GM10248 (cell line): ENCODE data around the gene ASPSCR1.

Source experiments
- CTCF ChIA-PET: fragments of 300-600 bp; sonication (Branson Sonifier 250); formaldehyde crosslinking; extraction: SDS; loops from one replicate; lab custom pipeline; 2021; ENCODE audit warnings: antibody characterized with exemption; lab: Yijun Ruan, JAX
- POLR2A ChIA-PET: fragments of 350-650 bp; sonication (Branson Sonifier 250); formaldehyde crosslinking; extraction: SDS; loops from one replicate; lab custom pipeline; 2020; ENCODE audit warnings: antibody characterized with exemption; lab: Yijun Ruan, JAX
- DNase-seq: peaks from one replicate; pipeline ENCODE4 v3.0.0; 2012; ENCODE audit errors: extremely low spot score
- TF ChIP-seq, protein P1 (sequence below): IDR thresholded peaks from 2 replicates; pipeline ENCODE4 v1.5.1; 2012; ENCODE audit warnings: mild to moderate bottlenecking, low read depth; ENCODE audit errors: extremely low read depth, missing control alignments, control extremely low read depth

The ASPSCR1 gene

DNA sequence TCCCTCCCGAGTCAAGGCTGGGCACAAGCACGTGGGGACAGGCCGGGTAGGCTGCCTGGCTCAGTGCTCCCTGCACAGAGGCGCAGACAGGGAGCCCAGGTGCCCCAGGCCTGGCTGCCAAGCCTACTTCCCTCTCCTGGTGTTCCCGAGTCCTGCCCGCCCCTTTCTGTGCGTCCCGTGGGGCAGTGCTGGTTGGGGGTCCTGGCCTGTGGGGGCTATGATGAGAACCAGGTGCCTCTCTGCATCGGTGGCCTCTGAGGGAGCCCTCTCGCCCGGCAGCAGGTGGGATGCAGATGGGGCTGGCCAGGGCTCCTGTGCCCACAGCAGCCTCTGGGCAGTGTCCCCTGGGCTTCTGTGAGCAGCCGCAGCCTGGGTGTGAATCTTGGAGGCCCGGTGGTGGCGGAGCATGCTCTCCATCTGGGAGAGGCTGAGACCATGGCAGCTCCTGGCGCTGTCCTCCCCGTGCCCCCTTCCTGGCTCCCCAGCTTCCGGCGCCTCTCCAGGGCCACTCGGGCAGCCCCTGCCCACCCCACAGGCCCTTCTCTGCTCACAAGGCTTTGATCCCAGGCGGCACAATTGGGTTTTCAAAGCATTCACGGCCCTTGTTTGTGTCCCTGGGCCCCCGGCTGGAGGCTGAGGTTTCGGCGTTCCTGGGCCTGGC lies 38.0 kb downstream of the ASPSCR1 start:
- TF ChIP-seq, protein P1, sequence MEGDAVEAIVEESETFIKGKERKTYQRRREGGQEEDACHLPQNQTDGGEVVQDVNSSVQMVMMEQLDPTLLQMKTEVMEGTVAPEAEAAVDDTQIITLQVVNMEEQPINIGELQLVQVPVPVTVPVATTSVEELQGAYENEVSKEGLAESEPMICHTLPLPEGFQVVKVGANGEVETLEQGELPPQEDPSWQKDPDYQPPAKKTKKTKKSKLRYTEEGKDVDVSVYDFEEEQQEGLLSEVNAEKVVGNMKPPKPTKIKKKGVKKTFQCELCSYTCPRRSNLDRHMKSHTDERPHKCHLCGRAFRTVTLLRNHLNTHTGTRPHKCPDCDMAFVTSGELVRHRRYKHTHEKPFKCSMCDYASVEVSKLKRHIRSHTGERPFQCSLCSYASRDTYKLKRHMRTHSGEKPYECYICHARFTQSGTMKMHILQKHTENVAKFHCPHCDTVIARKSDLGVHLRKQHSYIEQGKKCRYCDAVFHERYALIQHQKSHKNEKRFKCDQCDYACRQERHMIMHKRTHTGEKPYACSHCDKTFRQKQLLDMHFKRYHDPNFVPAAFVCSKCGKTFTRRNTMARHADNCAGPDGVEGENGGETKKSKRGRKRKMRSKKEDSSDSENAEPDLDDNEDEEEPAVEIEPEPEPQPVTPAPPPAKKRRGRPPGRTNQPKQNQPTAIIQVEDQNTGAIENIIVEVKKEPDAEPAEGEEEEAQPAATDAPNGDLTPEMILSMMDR: no peak
- ChIA-PET CTCF (interaction anchor here (0.8 to 10.6 kb wide), 3 partner anchors 22 to 55 kb away, joined by 4 to 106 read pairs (median 5); partner anchors contain the start of genes DCXR and NOTUM), POLR2A (interaction anchor here (0.5 kb wide), 1 partner anchor 269 kb away, joined by 3 read pairs; no protein-coding TSS in a partner anchor)
- DNase-seq: no peak

DNA sequence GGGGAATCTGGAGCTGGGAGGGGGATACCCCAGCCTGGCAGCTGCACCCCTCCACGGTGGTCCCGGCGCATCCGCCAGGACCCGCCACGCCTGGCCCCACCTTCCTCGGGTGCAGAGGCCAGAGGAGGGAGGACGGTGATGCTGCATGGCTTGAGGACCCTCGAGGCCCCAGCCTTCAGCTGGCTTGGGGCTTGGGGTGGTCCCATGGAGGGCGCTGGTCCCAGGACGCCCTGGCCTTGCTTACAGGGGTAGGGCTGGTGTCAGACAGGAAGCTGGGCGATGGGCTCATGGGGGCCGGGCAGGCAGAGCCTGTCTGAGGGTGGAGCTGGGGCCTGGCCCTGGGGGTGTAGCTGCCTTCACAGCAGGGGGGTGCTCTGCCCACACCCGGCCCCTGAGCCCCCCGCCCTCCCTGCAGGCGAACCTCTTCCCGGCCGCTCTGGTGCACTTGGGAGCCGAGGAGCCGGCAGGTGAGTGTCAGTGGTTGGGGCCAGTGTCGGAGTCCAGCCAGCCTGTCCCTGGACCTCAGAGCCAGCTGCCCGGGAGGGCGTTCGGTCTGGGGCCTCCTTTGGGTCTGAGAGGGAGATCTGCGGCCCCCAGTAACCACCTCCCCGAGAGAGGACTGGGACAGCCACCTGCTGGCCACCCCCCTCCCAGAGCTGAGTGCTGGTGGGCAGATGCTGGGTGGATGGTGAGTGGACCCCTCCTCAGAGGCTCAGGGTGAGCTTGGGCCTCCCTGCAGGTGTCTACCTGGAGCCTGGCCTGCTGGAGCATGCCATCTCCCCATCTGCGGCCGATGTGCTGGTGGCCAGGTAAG lies 38.8 kb downstream of the ASPSCR1 start:
- CTCF ChIA-PET: interaction anchor here (1.0 to 10.6 kb wide), 4 partner anchors 21 to 62 kb away, joined by 3 to 106 read pairs (median 4); partner anchors contain the start of genes DCXR and NOTUM
- TF ChIP-seq, protein P1: no peak
- DNase-seq: no peak
- POLR2A ChIA-PET: no interaction called here

DNA sequence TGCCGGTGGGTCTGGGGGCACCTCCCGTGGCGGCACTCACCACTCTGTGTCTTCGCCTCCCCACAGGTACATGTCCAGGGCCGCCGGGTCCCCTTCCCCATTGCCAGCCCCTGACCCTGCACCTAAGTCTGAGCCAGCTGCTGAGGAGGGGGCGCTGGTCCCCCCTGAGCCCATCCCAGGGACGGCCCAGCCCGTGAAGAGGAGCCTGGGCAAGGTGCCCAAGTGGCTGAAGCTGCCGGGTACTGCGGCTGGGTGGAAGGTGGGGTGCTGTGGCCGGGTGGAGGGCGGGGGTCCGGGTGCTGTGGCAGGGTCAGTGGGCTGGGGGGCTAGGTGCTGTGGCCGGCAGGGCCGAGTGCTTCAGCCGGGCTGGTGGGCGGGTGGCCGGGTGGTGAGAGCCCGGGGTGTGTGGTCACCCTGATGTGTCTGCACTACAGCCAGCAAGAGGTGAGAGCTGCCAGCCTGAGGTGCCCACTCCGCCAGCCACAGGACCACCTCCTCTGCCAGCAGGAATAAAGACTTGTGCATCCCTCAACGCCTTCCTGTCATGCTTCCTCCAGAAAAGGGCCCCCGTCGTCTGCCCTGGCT lies 39.5 kb downstream of the ASPSCR1 start:
- ChIA-PET POLR2A (interaction anchor here (1.0 kb wide), 1 partner anchor 21 kb away, joined by 3 read pairs; the partner anchor contains the start of gene DCXR), CTCF (interaction anchor here (1.0 to 10.6 kb wide), 4 partner anchors 21 to 62 kb away, joined by 3 to 106 read pairs (median 4); partner anchors contain the start of genes DCXR and NOTUM)
- no peak for DNase-seq
- TF ChIP-seq, protein P1: no peak

DNA sequence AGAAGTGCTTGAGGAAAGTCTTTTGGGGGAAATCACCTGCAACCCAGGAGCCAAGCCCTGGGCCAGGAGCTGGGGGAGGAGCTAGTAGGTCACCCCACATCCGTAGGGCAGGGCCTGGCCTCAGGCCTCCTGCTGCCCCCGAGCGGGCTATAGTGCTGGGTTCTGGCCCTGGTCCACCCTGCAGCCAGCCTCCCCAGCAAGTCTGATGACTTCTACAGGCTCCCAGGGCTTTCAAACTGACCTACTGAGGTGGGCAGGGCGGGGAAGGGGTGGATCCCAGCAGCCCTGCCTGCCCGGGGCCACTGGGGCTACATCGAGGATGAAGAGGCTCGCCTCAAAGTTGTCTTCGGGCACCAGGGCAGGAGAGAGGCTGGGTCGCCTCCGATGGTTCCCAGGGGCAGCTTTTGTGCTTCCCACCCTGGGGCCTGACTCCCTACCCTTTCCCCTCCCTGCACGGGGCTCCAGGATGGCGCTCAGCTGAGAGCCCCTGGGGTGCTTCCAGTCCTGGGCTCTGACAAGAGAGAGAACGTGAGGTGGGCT lies 40.3 kb downstream of the ASPSCR1 start:
- ChIA-PET CTCF (interaction anchor here (1.0 to 10.6 kb wide), 3 partner anchors 28 to 63 kb away, joined by 3 to 106 read pairs (median 4); partner anchors contain the start of gene NOTUM), POLR2A (interaction anchor here (0.5 to 1.0 kb wide), 2 partner anchors 20 to 598 kb away, joined by 3 read pairs; partner anchors contain the start of gene DCXR)
- TF ChIP-seq, protein P1: no peak
- no peak for DNase-seq

DNA sequence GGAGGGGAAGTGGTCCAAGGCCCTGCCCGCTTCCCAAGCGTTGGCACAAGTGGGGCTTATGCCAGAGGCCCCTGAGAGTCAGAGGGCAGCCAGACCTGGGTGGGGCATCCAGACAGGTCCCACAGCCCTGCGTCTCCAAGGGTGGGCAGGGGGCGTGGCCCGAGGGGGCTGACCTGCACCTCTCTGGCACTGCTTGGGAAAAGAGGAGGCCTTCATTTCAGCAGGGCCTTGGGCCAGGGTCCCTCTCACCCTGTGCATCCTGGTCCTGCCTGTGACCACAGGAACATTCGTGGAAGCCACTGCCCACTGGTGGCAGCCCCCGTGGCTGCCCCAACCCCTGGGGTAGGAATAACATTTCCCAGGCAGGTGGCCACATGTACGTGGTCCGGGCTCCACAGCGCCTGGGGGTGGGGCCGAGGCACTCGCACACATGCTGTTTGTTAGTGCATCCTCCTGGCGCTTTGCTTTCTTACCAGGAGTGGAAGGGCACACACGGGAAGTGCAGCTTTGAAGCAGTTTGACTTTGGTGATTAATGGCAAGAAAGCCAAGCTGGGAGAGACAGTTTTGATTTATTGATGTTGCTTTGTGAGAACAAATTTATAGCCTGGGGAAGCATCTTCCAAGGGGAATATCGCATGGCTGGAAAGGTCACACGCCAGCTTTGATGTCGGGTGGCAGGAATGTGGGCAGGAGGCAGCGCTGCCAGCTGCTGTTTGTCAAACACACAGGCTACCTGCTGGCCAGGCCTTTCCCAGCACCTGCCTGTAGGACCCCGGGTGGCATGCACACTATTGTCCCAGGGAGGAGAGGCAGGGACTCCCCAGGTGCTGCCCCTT lies 40.9 kb downstream of the ASPSCR1 start:
- TF ChIP-seq, protein P1: no peak
- CTCF ChIA-PET: interaction anchor here (1.6 to 10.6 kb wide), 3 partner anchors 58 to 137 kb away, joined by 3 to 106 read pairs (median 12); partner anchors contain the start of gene NOTUM
- DNase-seq: no peak
- POLR2A ChIA-PET: interaction anchor here (0.5 to 1.0 kb wide), 2 partner anchors 19 to 597 kb away, joined by 3 read pairs; partner anchors contain the start of gene DCXR
